ENCODE data around the gene MAPKAP1.

MAPKAP1 gene

GRCh38 chr9:125549891-125550885 is 156.8 kb downstream of the MAPKAP1 start:
- in situ Hi-C loops (cut with MboI; ENCODE audit: low pct_unique_long_range_greater_than_20kb, low sequenced_read_pairs): no loop called here
- DNase-seq: no peak

GRCh38 chr9:125549465-125549871 is 157.5 kb downstream of the MAPKAP1 start:
- DNase-seq: no peak
- in situ Hi-C loops (cut with MboI; ENCODE audit: low pct_unique_long_range_greater_than_20kb, low sequenced_read_pairs): no loop called here

GRCh38 chr9:125549039-125549438 is 158.0 kb downstream of the MAPKAP1 start:
- in situ Hi-C loops (cut with MboI; ENCODE audit: low pct_unique_long_range_greater_than_20kb, low sequenced_read_pairs): no loop called here
- DNase-seq: no peak

GRCh38 chr9:125548141-125548540 is 158.9 kb downstream of the MAPKAP1 start:
- in situ Hi-C loops (cut with MboI; ENCODE audit: low pct_unique_long_range_greater_than_20kb, low sequenced_read_pairs): no loop called here

GRCh38 chr9:125547368-125547767 is 159.6 kb downstream of the MAPKAP1 start:
- in situ Hi-C loops (cut with MboI; ENCODE audit: low pct_unique_long_range_greater_than_20kb, low sequenced_read_pairs): no loop called here
- no peak for DNase-seq

More at GRCh38 chr9:125548141-125548540, 158.9 kb downstream of the MAPKAP1 start:
- DNase-seq: no peak

- DNase-seq: no peak
- in situ Hi-C loops (cut with MboI; ENCODE audit: low pct_unique_long_range_greater_than_20kb, low sequenced_read_pairs): no loop called here
These were observed 161.2 kb downstream of the MAPKAP1 start for GRCh38 chr9:125545845-125546244.

GRCh38 chr9:125544988-125545651 is 161.9 kb downstream of the MAPKAP1 start:
- no peak for DNase-seq
- in situ Hi-C loops (cut with MboI; ENCODE audit: low pct_unique_long_range_greater_than_20kb, low sequenced_read_pairs): no loop called here

- in situ Hi-C loops (cut with MboI; ENCODE audit: low pct_unique_long_range_greater_than_20kb, low sequenced_read_pairs): no loop called here
These were observed 162.5 kb downstream of the MAPKAP1 start for GRCh38 chr9:125544484-125544883.

GRCh38 chr9:125541840-125542243 is 165.2 kb downstream of the MAPKAP1 start:
- no peak for DNase-seq
- in situ Hi-C loops (cut with MboI; ENCODE audit: low pct_unique_long_range_greater_than_20kb, low sequenced_read_pairs): no loop called here

More at GRCh38 chr9:125544484-125544883, 162.5 kb downstream of the MAPKAP1 start:
- no peak for DNase-seq

GRCh38 chr9:125540497-125540896 is 166.5 kb downstream of the MAPKAP1 start:
- no peak for DNase-seq

GRCh38 chr9:125538092-125538473 is 168.9 kb downstream of the MAPKAP1 start:
- DNase-seq: no peak
- in situ Hi-C loops (cut with MboI; ENCODE audit: low pct_unique_long_range_greater_than_20kb, low sequenced_read_pairs): no loop called here

More at GRCh38 chr9:125540497-125540896, 166.5 kb downstream of the MAPKAP1 start:
- in situ Hi-C loops (cut with MboI; ENCODE audit: low pct_unique_long_range_greater_than_20kb, low sequenced_read_pairs): no loop called here

- in situ Hi-C loops (cut with MboI; ENCODE audit: low pct_unique_long_range_greater_than_20kb, low sequenced_read_pairs): no loop called here
- no peak for DNase-seq
These were observed 169.4 kb downstream of the MAPKAP1 start for GRCh38 chr9:125537442-125538091.

- DNase-seq: no peak
These were observed 170.2 kb downstream of the MAPKAP1 start for GRCh38 chr9:125536776-125537175.

GRCh38 chr9:125536167-125536772 is 170.7 kb downstream of the MAPKAP1 start:
- in situ Hi-C loops (cut with MboI; ENCODE audit: low pct_unique_long_range_greater_than_20kb, low sequenced_read_pairs): no loop called here
- no peak for DNase-seq

More at GRCh38 chr9:125536776-125537175, 170.2 kb downstream of the MAPKAP1 start:
- in situ Hi-C loops (cut with MboI; ENCODE audit: low pct_unique_long_range_greater_than_20kb, low sequenced_read_pairs): no loop called here

GRCh38 chr9:125534971-125535701 is 171.9 kb downstream of the MAPKAP1 start:
- no peak for DNase-seq
- in situ Hi-C loops (cut with MboI; ENCODE audit: low pct_unique_long_range_greater_than_20kb, low sequenced_read_pairs): no loop called here

- DNase-seq: no peak
- in situ Hi-C loops (cut with MboI; ENCODE audit: low pct_unique_long_range_greater_than_20kb, low sequenced_read_pairs): no loop called here
These were observed 174.0 kb downstream of the MAPKAP1 start for GRCh38 chr9:125532812-125533594.

- in situ Hi-C loops (cut with MboI; ENCODE audit: low pct_unique_long_range_greater_than_20kb, low sequenced_read_pairs): no loop called here
- no peak for DNase-seq
These were observed 174.6 kb downstream of the MAPKAP1 start for GRCh38 chr9:125532412-125532811.
